22Rv1 (cell line): ENCODE data around the gene MEGF11.

Experiments used
- H3K27ac ChIP-seq: fragments of 450-650 bp; 2 replicates; pipeline ENCODE4 v1.5.1; 2017
- ZFX ChIP-seq: fragments of 450-650 bp; IDR thresholded peaks from 2 replicates; pipeline ENCODE4 v1.6.1; 2017; ENCODE audit warnings: antibody characterized with exemption, borderline replicate concordance
- TF ChIP-seq, protein P1 (sequence below): fragments of 450-650 bp; IDR thresholded peaks from 2 replicates; pipeline ENCODE4 v1.5.1; 2017; ENCODE audit warnings: mild to moderate bottlenecking

MEGF11 gene

DNA sequence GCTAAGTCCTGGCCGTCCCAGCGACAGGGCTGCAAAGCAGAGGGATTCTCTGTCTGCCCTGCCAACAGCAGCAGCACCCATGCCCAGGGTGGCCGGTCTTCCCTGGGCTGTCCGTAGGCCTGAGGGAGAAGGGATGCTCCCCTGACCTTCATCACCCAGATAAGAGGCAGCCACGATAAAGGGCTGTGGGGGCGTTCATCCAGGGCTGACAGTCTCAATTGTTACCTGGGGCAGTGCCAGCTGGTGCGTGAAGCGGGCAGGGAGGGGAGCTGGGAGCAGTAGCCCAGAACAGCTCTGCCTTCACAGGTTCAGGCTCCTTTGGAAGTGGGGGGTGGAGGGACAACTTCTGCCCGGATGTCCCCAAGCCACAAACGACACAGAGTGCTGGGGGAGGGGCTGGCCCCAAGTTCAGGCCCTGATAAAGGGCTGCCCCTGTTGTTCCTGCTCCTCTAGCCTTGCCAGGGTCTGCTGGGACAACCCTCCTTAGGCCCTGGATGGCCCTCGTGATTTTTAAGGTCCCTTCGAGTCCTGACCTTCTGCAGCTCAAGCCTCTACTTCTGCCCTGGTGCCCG lies 289.6 kb downstream of the MEGF11 start:
- no peak for TF ChIP-seq ZFX
- TF ChIP-seq, protein P1, sequence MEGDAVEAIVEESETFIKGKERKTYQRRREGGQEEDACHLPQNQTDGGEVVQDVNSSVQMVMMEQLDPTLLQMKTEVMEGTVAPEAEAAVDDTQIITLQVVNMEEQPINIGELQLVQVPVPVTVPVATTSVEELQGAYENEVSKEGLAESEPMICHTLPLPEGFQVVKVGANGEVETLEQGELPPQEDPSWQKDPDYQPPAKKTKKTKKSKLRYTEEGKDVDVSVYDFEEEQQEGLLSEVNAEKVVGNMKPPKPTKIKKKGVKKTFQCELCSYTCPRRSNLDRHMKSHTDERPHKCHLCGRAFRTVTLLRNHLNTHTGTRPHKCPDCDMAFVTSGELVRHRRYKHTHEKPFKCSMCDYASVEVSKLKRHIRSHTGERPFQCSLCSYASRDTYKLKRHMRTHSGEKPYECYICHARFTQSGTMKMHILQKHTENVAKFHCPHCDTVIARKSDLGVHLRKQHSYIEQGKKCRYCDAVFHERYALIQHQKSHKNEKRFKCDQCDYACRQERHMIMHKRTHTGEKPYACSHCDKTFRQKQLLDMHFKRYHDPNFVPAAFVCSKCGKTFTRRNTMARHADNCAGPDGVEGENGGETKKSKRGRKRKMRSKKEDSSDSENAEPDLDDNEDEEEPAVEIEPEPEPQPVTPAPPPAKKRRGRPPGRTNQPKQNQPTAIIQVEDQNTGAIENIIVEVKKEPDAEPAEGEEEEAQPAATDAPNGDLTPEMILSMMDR: no peak

GRCh38 chr15:65963358-65963757 lies 290.2 kb downstream of the MEGF11 start:
- H3K27ac ChIP-seq: no peak overlapping the region
- TF ChIP-seq ZFX: no peak
- TF ChIP-seq, protein P1: no peak

More for the DNA sequence above, 289.6 kb downstream of the MEGF11 start:
- no peak overlapping the region for H3K27ac ChIP-seq

DNA sequence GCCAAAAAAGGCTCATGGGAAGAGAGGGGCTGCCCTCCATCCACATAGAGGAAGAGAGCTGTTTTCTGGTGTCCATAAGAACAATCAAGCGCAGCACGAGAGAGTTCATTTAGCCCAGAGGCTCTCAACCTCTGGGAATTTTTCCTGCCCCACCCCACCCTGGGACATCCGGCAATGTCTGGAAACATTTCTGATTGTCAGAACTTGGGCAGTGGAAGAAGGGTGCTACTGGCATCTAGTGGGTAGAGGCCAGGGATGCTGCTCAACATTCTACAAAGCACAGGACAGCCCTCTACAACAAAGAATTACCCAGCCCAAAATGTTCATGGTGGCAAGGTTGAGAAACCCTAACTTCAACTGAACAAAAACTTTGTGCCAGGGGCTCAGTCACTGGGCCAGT lies 291.4 kb downstream of the MEGF11 start:
- H3K27ac ChIP-seq: no peak overlapping the region
- TF ChIP-seq ZFX: no peak
- TF ChIP-seq, protein P1: no peak

DNA sequence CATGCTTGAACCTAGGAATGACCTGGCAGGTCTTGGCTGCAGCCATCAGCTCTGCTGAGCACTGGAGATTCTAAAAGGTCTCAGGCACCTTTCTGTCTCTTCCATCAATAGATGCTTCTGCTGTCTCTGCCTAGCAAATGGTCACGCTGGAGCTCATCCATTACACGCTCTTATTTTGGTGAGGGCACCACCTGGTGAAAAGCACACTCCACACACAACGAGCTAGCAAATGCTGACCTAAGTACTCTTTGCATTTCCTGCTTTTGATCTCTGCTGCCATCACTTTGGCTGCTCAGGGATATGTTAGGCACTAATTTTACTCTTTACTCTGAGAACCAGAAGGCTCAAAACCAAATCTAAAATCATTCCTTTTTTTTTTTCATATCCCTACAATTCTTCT lies 293.0 kb downstream of the MEGF11 start:
- no peak for TF ChIP-seq ZFX
- TF ChIP-seq, protein P1: no peak
- H3K27ac ChIP-seq: no peak overlapping the region

GRCh38 chr15:65958835-65959234 lies 294.7 kb downstream of the MEGF11 start:
- H3K27ac ChIP-seq: no peak overlapping the region
- TF ChIP-seq, protein P1: no peak
- no peak for TF ChIP-seq ZFX

DNA sequence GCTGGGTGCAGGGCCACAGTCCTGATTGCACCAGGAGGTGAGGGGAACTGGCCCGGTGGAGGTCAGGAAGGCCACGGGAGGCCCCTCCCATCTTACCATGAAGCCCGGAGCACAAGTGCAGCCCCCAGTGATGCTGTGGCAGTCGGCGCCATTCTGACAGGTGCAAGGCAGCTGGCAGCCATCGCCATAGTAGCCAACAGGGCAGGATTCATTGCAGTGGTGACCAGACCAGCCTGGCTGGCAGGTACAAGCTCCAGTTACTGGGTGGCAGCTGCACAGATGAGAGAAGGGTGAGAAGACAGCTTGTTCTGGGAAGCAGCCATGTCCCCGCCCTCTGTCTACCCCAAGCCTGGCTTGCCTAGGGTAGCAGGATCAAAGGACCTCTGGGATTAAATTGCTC lies 296.1 kb downstream of the MEGF11 start:
- no peak overlapping the region for H3K27ac ChIP-seq
- TF ChIP-seq ZFX: no peak

DNA sequence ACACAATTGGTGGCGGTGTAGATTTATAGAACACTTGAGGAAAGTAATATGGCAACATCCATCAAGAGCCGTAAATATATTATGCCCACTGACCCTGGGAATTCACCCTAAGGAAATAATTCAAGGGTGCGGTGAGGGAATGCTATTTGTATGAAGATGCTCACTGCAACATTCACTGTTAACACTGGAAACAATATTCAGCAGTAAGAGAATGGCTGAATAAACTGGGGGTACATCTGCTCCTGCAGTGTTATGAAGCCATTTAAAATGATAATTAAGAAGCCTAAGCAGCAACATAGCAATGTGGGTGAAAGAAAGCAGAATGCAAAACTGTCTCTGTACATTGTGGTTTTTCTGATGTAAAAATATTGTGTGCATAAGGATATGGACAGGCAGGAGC lies 296.7 kb downstream of the MEGF11 start:
- no peak overlapping the region for H3K27ac ChIP-seq
- TF ChIP-seq ZFX: no peak
- TF ChIP-seq, protein P1: no peak

DNA sequence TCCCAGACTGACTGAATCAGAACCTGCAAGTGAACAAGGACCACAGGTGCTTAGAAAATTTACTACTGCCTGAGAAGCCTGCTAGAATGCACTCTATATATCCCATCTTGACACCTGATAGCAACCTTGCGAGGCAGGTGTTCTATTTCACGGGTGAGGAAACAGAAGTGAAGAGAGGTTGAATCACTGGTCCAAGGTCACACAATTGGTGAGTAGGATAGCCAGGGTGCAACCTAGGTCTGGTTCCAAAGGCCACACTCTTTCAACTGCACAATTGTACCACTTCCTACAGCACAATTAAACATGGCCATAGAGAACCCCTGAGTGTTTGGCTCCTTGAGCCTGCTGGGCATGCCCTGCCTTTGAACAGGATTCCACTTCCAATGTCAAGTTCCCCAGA lies 297.2 kb downstream of the MEGF11 start:
- no peak overlapping the region for H3K27ac ChIP-seq
- TF ChIP-seq ZFX: no peak
- TF ChIP-seq, protein P1: no peak
